Left ventricle myocardium inferior (tissue), 1 donor: ENCODE results near the gene GEMIN4. TPM values are rescaled to one million over a fixed set of nuclear protein-coding genes. Genes with fewer than 3 reads are reported as not detected.

Experiments
- DNase-seq: peaks from one replicate; pipeline ENCODE4 v3.0.0-alpha.2; 2020
- H3K27ac ChIP-seq: fragments of 200-600 bp; replicated peaks from 2 replicates; pipeline ENCODE4 v1.8.0; 2021
- H3K27me3 ChIP-seq: fragments of 200-600 bp; 2 replicates; pipeline ENCODE4 v1.8.0; 2021; ENCODE audit warnings: low read depth
- H3K36me3 ChIP-seq: fragments of 200-600 bp; 2 replicates; pipeline ENCODE4 v1.8.0; 2021
- H3K4me1 ChIP-seq: fragments of 200-600 bp; 2 replicates; pipeline ENCODE4 v1.8.0; 2021
- H3K4me3 ChIP-seq: fragments of 200-600 bp; 2 replicates; pipeline ENCODE4 v1.8.0; 2021; ENCODE audit warnings: mild to moderate bottlenecking, moderate library complexity
- H3K9me3 ChIP-seq: fragments of 200-600 bp; replicated peaks from 2 replicates; pipeline ENCODE4 v1.8.0; 2021
- intact Hi-C: fragments of 100-400 bp; cut with micrococcal nuclease; formaldehyde crosslinking; loops from one replicate; pipeline ENCODE4 v1.11.0; 2022
- long read RNA-seq: library from polyadenylated mRNA; unstranded; transcript quantifications from one replicate; pipeline ENCODE4 v2.0.0, GENCODE V29; 2021
- total RNA-seq: library from RNA; stranded (reverse); fragmentation: NEBNext Ultra II Directional; extraction: Animal tissue kit (Norgen Biotek cat#: 25700); gene quantifications from one replicate; pipeline ENCODE4 v1.2.1, GENCODE V29; 2021
- TF ChIP-seq, protein P1 (sequence below): fragments of 200-600 bp; IDR thresholded peaks from 2 replicates; pipeline ENCODE4 v1.8.0; 2021; ENCODE audit warnings: antibody characterized with exemption, mild to moderate bottlenecking, borderline replicate concordance
- donor health status: DM: no; HTN: yes; CAD: no; lungs with severe emphysema.

GEMIN4 gene
- 11.1 TPM for total RNA-seq
- long read RNA-seq, full-length matches to known transcripts = 24 of 31 reads
- long read RNA-seq, partial matches to known transcripts = 0 of 31 reads
- long read RNA-seq, other reads (novel, unspliced or antisense) = 7 of 31 reads

DNA sequence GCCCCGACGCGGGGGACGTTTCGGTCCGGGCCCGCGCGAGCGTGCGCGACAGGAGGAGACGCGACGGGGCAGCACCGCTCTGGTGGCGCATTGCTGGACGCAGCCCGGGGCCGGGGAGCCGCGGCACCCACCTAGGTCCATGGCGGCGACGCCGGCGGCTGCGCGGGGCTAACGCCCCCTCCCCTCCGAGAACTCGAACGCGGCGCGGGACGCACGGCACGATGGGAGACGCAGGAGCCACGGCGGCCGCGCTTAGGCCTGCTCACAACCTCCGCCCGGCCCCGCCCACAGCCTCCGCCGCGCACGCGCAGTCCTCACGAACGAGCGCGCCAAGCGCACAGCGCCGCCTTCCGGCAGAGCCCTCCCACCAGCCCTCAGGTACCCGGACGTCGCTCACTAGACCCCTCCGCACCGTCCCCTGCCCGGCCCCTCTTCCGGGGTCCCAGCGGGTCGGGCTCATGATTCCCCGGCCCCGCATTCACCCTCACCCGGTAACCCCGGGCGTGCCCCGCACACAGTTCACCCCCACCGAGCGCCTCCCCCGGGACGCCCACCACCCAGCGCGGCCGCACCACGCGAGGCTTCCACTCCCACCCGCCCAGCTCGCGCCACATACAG is at the start of gene GEMIN4:
GEMIN4 (minus strand) TSS at position 263 of the 618 bp plus-strand sequence; CDS start at position 141, 122 bp downstream.
- no peaks in the 10 kb centered on the region for H3K9me3 ChIP-seq
- intact Hi-C loops = no loop called here
- H3K4me1 ChIP-seq = peaks cover 39% of the 10 kb centered on the region
- H3K27me3 ChIP-seq = no peaks in the 10 kb centered on the region
- H3K36me3 ChIP-seq = peaks cover 8% of the 10 kb centered on the region
- TF ChIP-seq, protein P1, sequence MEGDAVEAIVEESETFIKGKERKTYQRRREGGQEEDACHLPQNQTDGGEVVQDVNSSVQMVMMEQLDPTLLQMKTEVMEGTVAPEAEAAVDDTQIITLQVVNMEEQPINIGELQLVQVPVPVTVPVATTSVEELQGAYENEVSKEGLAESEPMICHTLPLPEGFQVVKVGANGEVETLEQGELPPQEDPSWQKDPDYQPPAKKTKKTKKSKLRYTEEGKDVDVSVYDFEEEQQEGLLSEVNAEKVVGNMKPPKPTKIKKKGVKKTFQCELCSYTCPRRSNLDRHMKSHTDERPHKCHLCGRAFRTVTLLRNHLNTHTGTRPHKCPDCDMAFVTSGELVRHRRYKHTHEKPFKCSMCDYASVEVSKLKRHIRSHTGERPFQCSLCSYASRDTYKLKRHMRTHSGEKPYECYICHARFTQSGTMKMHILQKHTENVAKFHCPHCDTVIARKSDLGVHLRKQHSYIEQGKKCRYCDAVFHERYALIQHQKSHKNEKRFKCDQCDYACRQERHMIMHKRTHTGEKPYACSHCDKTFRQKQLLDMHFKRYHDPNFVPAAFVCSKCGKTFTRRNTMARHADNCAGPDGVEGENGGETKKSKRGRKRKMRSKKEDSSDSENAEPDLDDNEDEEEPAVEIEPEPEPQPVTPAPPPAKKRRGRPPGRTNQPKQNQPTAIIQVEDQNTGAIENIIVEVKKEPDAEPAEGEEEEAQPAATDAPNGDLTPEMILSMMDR = peak; percentile 97
- peak within 1 kb of the TSS; percentile 88 for H3K27ac ChIP-seq
- DNase-seq = peak; percentile 93
- H3K4me3 ChIP-seq = peak within 1 kb of the TSS; percentile 99

DNA sequence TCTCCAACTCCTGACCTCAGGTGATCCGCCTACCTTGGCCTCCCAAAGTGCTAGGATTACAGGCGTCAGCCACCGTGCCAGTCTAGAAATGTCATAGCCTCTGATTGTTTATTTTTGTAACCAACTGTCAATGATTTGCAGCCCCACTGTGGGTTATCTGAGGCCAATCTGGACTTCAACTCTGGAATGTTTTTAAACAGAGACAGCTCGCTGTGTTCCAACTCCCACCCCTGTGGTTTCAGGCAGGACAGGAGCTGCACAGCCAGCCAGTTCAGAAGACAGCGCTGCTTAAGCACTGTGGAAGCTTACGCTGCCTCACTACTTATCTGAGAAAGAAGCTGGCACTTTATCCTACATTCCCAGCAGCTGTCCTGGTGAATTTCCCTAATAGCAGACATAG is 49.6 kb upstream of the GEMIN4 start:
- H3K27ac ChIP-seq = no peak overlapping the region
- DNase-seq = no peak
- peaks cover 19% of the 10 kb centered on the region for H3K36me3 ChIP-seq
- H3K4me3 ChIP-seq = no peak overlapping the region
- no peaks in the 10 kb centered on the region for H3K27me3 ChIP-seq
- intact Hi-C loops = no loop called here
- no peaks in the 10 kb centered on the region for H3K4me1 ChIP-seq
- TF ChIP-seq, protein P1 = no peak
- no peaks in the 10 kb centered on the region for H3K9me3 ChIP-seq

DNA sequence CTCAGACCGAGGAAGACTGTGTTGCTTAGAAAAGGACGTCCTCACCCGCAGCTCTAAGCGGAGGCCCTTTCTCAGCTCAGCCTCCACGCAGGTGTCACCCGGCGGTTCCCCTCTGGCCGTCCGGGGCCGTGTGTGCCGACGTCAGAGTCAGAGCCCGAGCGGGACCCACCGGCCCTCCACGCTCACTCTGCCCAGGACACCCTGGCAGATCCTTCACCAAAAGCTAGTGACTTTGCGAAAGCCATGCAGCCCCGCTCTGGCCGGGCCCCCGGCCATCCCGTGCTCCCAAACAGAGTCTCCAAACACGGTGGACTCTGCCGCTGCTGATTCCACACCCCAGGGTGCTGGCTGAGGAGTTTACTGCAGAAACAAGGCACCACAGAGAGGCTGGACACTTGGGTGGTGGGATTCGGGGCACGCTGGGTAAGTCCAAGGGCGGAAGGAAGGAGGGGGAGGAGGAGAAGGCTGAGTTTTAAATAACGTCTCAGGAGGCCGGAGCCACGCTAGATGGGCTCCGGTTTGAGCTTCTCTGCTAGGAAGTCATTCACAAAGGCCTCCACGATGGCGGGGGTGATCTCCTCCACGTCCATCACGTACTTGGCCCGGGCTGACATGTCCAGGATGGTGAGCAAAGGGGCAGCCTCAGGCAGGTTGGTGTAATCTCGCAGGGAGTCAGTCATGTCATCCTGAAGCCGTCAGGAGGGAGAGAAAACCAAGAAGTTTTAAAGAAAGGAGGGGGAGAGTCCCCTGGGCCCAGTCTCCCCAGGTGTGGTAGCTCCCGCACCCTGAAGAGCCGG is 48.6 kb upstream of the GEMIN4 start:
- H3K27me3 ChIP-seq = no peaks in the 10 kb centered on the region
- DNase-seq = no peak
- no peaks in the 10 kb centered on the region for H3K9me3 ChIP-seq
- intact Hi-C loops = no loop called here
- no peak overlapping the region for H3K4me3 ChIP-seq
- H3K36me3 ChIP-seq = peaks cover 19% of the 10 kb centered on the region
- no peak overlapping the region for H3K27ac ChIP-seq
- H3K4me1 ChIP-seq = peaks cover 3% of the 10 kb centered on the region
- TF ChIP-seq, protein P1 = no peak

DNA sequence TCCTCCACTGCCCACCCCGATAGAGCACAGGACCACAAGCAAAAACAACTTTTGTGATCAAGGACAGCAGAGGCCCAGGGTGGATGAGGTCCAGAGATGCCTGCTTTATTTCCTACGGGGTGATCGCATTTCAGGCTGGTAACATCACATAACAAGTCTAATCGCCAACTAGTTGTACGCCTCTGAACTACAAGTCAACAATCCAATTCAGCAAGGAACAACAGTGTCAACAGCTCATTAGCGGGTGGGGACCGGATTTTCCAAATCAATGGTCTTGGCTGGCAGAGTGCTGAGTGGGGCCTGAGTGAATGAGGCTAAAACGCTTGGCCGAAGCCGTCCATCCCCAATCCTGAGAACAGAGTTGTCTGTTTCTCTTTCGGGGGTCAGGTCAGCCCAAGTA is 47.2 kb upstream of the GEMIN4 start:
- Histone ChIP-seq H3K4me1 (peaks cover 15% of the 10 kb centered on the region), H3K4me3 (no peak overlapping the region), H3K36me3 (peaks cover 19% of the 10 kb centered on the region), H3K27ac (no peak overlapping the region), H3K9me3 (no peaks in the 10 kb centered on the region), H3K27me3 (no peaks in the 10 kb centered on the region)
- TF ChIP-seq, protein P1 = no peak
- no peak for DNase-seq
- intact Hi-C loops = loop anchor here (5.0 to 10.0 kb wide), 2 partner anchors 76 to 178 kb away; partner anchors contain the start of gene NXN

DNA sequence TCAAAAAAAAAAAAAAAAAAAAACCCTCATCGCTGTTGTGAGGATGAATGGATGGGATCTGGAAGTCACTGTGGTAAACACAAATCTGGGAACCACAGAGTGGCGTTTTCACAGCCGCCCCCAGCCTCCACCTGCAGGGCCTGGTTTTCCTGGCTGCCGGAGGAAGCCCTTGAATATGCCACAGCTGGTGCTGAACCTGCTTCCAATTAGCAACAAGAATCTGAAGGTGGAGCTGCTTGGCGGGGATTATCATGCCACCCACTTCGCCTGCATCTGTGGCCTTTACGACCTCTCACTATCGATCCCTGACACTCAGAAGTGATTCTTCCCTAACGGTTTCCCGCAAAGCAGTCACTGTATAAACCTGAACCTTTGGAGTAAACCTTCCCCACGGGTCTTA is 46.2 kb upstream of the GEMIN4 start:
- TF ChIP-seq, protein P1 = no peak
- Histone ChIP-seq H3K4me3 (no peak overlapping the region), H3K9me3 (no peaks in the 10 kb centered on the region), H3K27ac (no peak overlapping the region), H3K4me1 (peaks cover 16% of the 10 kb centered on the region), H3K27me3 (no peaks in the 10 kb centered on the region), H3K36me3 (peaks cover 17% of the 10 kb centered on the region)
- no peak for DNase-seq
- intact Hi-C loops = loop anchor here (5.0 to 10.0 kb wide), 2 partner anchors 77 to 179 kb away; partner anchors contain the start of gene NXN
